IMR-90 (cell line): ENCODE measurements around the gene GABARAPL2. TPM values are rescaled to one million over a fixed set of nuclear protein-coding genes. Genes with fewer than 3 reads are reported as not detected.

ENCODE experiments used
- ATAC-seq: fragments of 200-7000 bp; cut with Tn5 transposase; 2 replicates; pipeline ENCODE4 v1.9.1; 2020; ENCODE audit warnings: low read depth, mild to moderate bottlenecking, moderate library complexity
- BruUV-seq: library from RNA; stranded (reverse); fragments of 400-500 nt; replicated peaks from 2 replicates; lab custom pipeline; 2021; lab: Mats Ljungman, UMichigan
- CTCF ChIA-PET: fragments of 300-600 bp; formaldehyde crosslinking; extraction: SDS; loops from one replicate; lab custom pipeline; 2021; ENCODE audit warnings: antibody characterized with exemption; lab: Yijun Ruan, JAX
- POLR2A ChIA-PET: fragments of 300-600 bp; sonication (Branson Sonifier 250); formaldehyde crosslinking; loops from one replicate; lab custom pipeline; 2022; ENCODE audit warnings: antibody characterized with exemption; ENCODE audit not compliant: unreplicated experiment; lab: Charles Lee
- DNase-seq: peaks from one replicate; pipeline ENCODE4 v3.0.0; 2013
- H2AFZ ChIP-seq: replicated peaks from 2 replicates; pipeline ENCODE3; 2013; ENCODE audit warnings: low read length, mild to moderate bottlenecking; ENCODE audit not compliant: poor library complexity
- H2AK5ac ChIP-seq: 2 replicates; pipeline ENCODE4 v1.6.1; 2013; ENCODE audit warnings: low read depth, low read length, inconsistent platforms
- H2AK9ac ChIP-seq: replicated peaks from 2 replicates; pipeline ENCODE3; 2013; ENCODE audit warnings: mild to moderate bottlenecking, low read depth, low read length, moderate library complexity; ENCODE audit not compliant: poor library complexity
- H2BK120ac ChIP-seq: 2 replicates; pipeline ENCODE4 v1.6.1; 2013; ENCODE audit warnings: low read depth, low read length, inconsistent platforms
- H2BK15ac ChIP-seq: 3 replicates; pipeline ENCODE4 v1.6.1; 2013; ENCODE audit warnings: low read depth, low read length, inconsistent platforms
- H2BK20ac ChIP-seq: 2 replicates; pipeline ENCODE4 v1.6.1; 2013; ENCODE audit warnings: low read depth, mild to moderate bottlenecking, inconsistent platforms, low read length, moderate library complexity
- H2BK5ac ChIP-seq: 2 replicates; pipeline ENCODE4 v1.6.1; 2013; ENCODE audit warnings: mild to moderate bottlenecking, low read depth, low read length, inconsistent platforms; ENCODE audit not compliant: poor library complexity, severe bottlenecking
- H3K14ac ChIP-seq: replicated peaks from 2 replicates; pipeline ENCODE4 v1.6.1; 2013; ENCODE audit warnings: low read depth, low read length, inconsistent platforms
- H3K18ac ChIP-seq: 2 replicates; pipeline ENCODE4 v1.6.1; 2013; ENCODE audit warnings: low read depth, low read length, control low read depth
- H3K23ac ChIP-seq: 2 replicates; pipeline ENCODE4 v1.6.1; 2013; ENCODE audit warnings: low read depth, low read length, inconsistent platforms
- H3K27ac ChIP-seq: 2 replicates; pipeline ENCODE4 v1.5.1; 2013; ENCODE audit warnings: mild to moderate bottlenecking, control low read depth, low read length; ENCODE audit not compliant: insufficient read depth
- H3K27me3 ChIP-seq: 2 replicates; pipeline ENCODE4 v1.6.1; 2013; ENCODE audit warnings: low read length; ENCODE audit not compliant: control insufficient read depth, insufficient read depth
- H3K36me3 ChIP-seq: 2 replicates; pipeline ENCODE4 v1.6.1; 2013; ENCODE audit warnings: low read length, mixed read lengths; ENCODE audit not compliant: control insufficient read depth, insufficient read depth
- H3K4ac ChIP-seq: 2 replicates; pipeline ENCODE4 v1.6.1; 2013; ENCODE audit warnings: low read depth, low read length, inconsistent platforms
- H3K4me1 ChIP-seq: 2 replicates; pipeline ENCODE4 v1.6.1; 2013; ENCODE audit warnings: low read length, mixed read lengths; ENCODE audit not compliant: control insufficient read depth, insufficient read depth
- H3K4me2 ChIP-seq: 2 replicates; pipeline ENCODE4 v1.6.1; 2013; ENCODE audit warnings: low read depth, mild to moderate bottlenecking, control low read depth, low read length, moderate library complexity
- H3K4me3 ChIP-seq: 2 replicates; pipeline ENCODE4 v1.5.1; 2013; ENCODE audit warnings: low read depth, mild to moderate bottlenecking, control low read depth, low read length, moderate library complexity; ENCODE audit not compliant: insufficient read depth
- H3K56ac ChIP-seq: 2 replicates; pipeline ENCODE4 v1.6.1; 2013; ENCODE audit warnings: low read length, inconsistent platforms; ENCODE audit not compliant: insufficient read depth; ENCODE audit errors: extremely low read depth
- H3K79me1 ChIP-seq, 2 experiments: 2 replicates each; pipeline ENCODE4 v1.6.1; 2013; ENCODE audit warnings: low read length in 2 of 2, inconsistent platforms in 1 of 2, low read depth in 1 of 2
- H3K9ac ChIP-seq: 2 replicates; pipeline ENCODE4 v1.6.1; 2013; ENCODE audit warnings: low read depth, low read length, control low read depth
- H3K9me1 ChIP-seq: 2 replicates; pipeline ENCODE4 v1.6.1; 2013; ENCODE audit warnings: low read length, inconsistent platforms; ENCODE audit not compliant: insufficient read depth
- H3K9me3 ChIP-seq: 2 replicates; pipeline ENCODE4 v1.6.1; 2013; ENCODE audit warnings: low read length; ENCODE audit not compliant: control insufficient read depth, insufficient read depth
- H4K20me1 ChIP-seq: 2 replicates; pipeline ENCODE4 v1.6.1; 2013; ENCODE audit warnings: low read length, inconsistent platforms; ENCODE audit not compliant: insufficient read depth
- H4K5ac ChIP-seq: 2 replicates; pipeline ENCODE4 v1.6.1; 2013; ENCODE audit warnings: mild to moderate bottlenecking, low read depth, low read length, control low read depth
- H4K8ac ChIP-seq, 2 experiments: 2 replicates each; pipeline ENCODE4 v1.6.1; 2013; ENCODE audit warnings: low read depth in 2 of 2, low read length in 2 of 2, control low read depth in 1 of 2, inconsistent platforms in 1 of 2
- H4K91ac ChIP-seq: 2 replicates; pipeline ENCODE4 v1.6.1; 2013; ENCODE audit warnings: low read depth, low read length, inconsistent platforms; ENCODE audit not compliant: insufficient read depth
- FOS ChIP-seq: fragments of 150-350 bp; IDR thresholded peaks from 2 replicates; pipeline ENCODE4 v1.6.1; 2016; ENCODE audit warnings: low read depth, low read length
- MAFK ChIP-seq: IDR thresholded peaks from 2 replicates; pipeline ENCODE4 v1.6.1; 2012; ENCODE audit warnings: low read depth, low read length, improper control_type of control experiment
- MAZ ChIP-seq: IDR thresholded peaks from 2 replicates; pipeline ENCODE4 v1.6.1; 2012; ENCODE audit warnings: low read depth, mild to moderate bottlenecking, low read length, improper control_type of control experiment, moderate library complexity, borderline replicate concordance
- RAD21 ChIP-seq: IDR thresholded peaks from 2 replicates; pipeline ENCODE4 v1.6.1; 2012; ENCODE audit warnings: low read length, improper control_type of control experiment
- RFX5 ChIP-seq: IDR thresholded peaks from 2 replicates; pipeline ENCODE4 v1.8.0; 2012; ENCODE audit warnings: low read depth, mild to moderate bottlenecking, low read length, moderate library complexity
- SMC3 ChIP-seq: fragments of 150-350 bp; IDR thresholded peaks from 2 replicates; pipeline ENCODE4 v1.6.1; 2016; ENCODE audit warnings: low read depth, mild to moderate bottlenecking, antibody characterized with exemption, low read length, moderate library complexity
- WGBS, 2 experiments: methylation state at CpG; one replicate each; pipeline versions ENCODE4 v1.1.5 to v1.1.7; 2013; ENCODE audit warnings: missing lambda C conversion rate in 2 of 2; ENCODE audit not compliant: insufficient read length in 1 of 2; ENCODE audit errors: extremely low coverage in 2 of 2; 5-methylcytosine and 5-hydroxymethylcytosine counted together
- dilution Hi-C: fragments of 300-500 bp; cut with HindIII; formaldehyde crosslinking; loops from one replicate; pipeline ENCODE4 v1.14.3; 2018; ENCODE audit warnings: low sequenced_read_pairs; ENCODE audit not compliant: unreplicated experiment
- in situ Hi-C: fragments of 300-500 bp; cut with MboI; formaldehyde crosslinking; loops from 3 replicates; pipeline ENCODE4 v1.14.3; 2019; ENCODE audit warnings: low sequenced_read_pairs, inconsistent platforms, mixed read lengths
- intact Hi-C: fragments of 100-400 bp; cut with micrococcal nuclease; formaldehyde crosslinking; loops from 2 replicates; pipeline ENCODE4 v1.10.0; 2022
- polyA plus RNA-seq, 3 experiments: library from polyadenylated mRNA; depleted of rRNA; stranded (reverse); fragments of >200 nt; gene quantifications; 2 replicates each; pipeline ENCODE4 v1.2.3, GENCODE V29; 2012; ENCODE audit warnings: low replicate concordance in 1 of 3
- total RNA-seq: library from RNA; depleted of rRNA; stranded (reverse); fragments of >200 nt; gene quantifications from 2 replicates; pipeline ENCODE4 v1.2.3, GENCODE V29; 2012
- TF ChIP-seq, protein P1 (sequence below): conservative IDR thresholded peaks from 2 replicates; pipeline ENCODE4 v1.5.1; 2012; ENCODE audit warnings: mild to moderate bottlenecking, low read depth, low read length, improper control_type of control experiment

GABARAPL2 gene
- total and polyA plus RNA-seq, 2 of the 4 experiments (the other 2 are of a cell fraction) = 33.3 to 65.9 TPM

DNA sequence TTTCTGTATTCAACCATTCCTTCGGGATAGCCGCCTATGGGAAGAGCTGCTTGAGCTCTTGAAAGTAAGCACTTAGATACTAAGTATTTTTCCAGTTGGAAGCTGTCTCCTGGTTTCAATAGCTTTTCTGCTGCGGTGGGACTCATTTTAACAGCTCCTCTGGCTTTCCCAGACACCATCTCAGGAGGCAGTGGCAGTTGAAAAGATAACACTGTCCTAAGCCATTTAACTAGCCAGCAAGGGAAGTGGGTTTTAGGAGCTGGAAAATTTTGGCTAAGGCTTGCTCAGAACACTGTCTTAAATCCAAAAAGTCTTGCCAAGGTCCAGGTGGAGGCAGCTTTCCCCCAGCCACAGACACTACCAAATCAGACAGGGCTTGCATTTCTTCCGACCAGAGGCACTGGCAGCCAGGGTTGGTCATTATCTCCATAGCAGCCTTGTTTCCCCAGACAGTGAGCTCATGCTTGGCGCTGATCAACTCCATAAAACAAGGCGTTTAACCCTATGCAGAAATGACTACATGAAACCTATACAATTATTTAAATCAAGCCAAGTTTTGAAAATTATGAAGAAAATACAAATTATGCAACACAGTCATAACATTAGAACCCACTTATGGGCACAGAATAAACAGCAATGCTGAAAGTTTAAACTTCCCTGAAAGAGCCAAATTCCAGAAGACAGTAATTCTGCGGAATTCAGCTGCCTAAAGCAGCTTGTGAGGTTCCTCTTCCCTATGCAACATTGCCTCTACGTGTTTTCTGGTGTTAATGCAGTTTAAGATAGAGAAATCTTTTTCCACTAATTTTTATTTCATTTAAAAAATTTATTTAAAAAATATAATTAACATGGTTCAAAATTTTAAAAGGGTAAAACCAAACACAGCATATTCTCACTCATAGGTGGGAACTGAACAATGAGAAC is 25.0 kb downstream of the GABARAPL2 start:
- Histone ChIP-seq H3K14ac (no peak overlapping the region), H4K8ac (no peak overlapping the region), H2BK120ac (no peak overlapping the region), H3K27ac (peak overlapping the region; percentile 16; the same call in 1 of the 2 replicates), H2BK5ac (no peak overlapping the region), H3K18ac (no peak overlapping the region), H3K36me3 (peaks cover 2% of the 10 kb centered on the region; the same call in 1 of the 2 replicates), H3K23ac (no peak overlapping the region), H3K9ac (no peak overlapping the region; the same call in 1 of the 2 replicates), H2AK5ac (no peak overlapping the region), H4K91ac (no peak overlapping the region), H2AK9ac (no peak overlapping the region), H3K4me1 (peaks cover 6% of the 10 kb centered on the region), H3K9me3 (no peaks in the 10 kb centered on the region), H2AFZ (no peak overlapping the region), H2BK15ac (no peak overlapping the region), H4K20me1 (no peaks in the 10 kb centered on the region), H3K4ac (no peak overlapping the region), H2BK20ac (no peak overlapping the region), H3K9me1 (peaks cover 6% of the 10 kb centered on the region; the same call in 1 of the 2 replicates), H3K4me2 (peak overlapping the region; percentile 4), H3K27me3 (no peaks in the 10 kb centered on the region), H3K56ac (no peak overlapping the region), H4K5ac (no peak overlapping the region), H3K79me1 (peaks cover 0 to 5% of the 10 kb centered on the region in 2 experiments; a peak in 1 of 4 replicates), H3K4me3 (no peak overlapping the region)
- DNase-seq (peak; percentile 84), ATAC-seq (peak; percentile 88)
- WGBS, 2 experiments = 0% methylated on average over 1 of the region's 8 CpGs; no CpG with 5 or more reads in 1 of the 2 experiments
- ChIA-PET CTCF (interaction anchor here (0.6 to 1.3 kb wide), 8 partner anchors 38 to 1095 kb away, joined by 3 to 6 read pairs (median 3); no protein-coding TSS in a partner anchor), POLR2A (interaction anchor here (0.5 to 0.7 kb wide), 2 partner anchors 12 to 78 kb away, joined by 3 read pairs; no protein-coding TSS in a partner anchor)
- TF ChIP-seq RFX5 = no peak
- no peak for TF ChIP-seq MAFK
- TF ChIP-seq MAZ = no peak
- peak; percentile 31; the same call in 1 of the 2 replicates for TF ChIP-seq SMC3
- TF ChIP-seq RAD21 = peak; percentile 62
- TF ChIP-seq FOS = 0 out of 2 replicates have a peak, but pooled peaks have one; percentile 12
- TF ChIP-seq, protein P1, sequence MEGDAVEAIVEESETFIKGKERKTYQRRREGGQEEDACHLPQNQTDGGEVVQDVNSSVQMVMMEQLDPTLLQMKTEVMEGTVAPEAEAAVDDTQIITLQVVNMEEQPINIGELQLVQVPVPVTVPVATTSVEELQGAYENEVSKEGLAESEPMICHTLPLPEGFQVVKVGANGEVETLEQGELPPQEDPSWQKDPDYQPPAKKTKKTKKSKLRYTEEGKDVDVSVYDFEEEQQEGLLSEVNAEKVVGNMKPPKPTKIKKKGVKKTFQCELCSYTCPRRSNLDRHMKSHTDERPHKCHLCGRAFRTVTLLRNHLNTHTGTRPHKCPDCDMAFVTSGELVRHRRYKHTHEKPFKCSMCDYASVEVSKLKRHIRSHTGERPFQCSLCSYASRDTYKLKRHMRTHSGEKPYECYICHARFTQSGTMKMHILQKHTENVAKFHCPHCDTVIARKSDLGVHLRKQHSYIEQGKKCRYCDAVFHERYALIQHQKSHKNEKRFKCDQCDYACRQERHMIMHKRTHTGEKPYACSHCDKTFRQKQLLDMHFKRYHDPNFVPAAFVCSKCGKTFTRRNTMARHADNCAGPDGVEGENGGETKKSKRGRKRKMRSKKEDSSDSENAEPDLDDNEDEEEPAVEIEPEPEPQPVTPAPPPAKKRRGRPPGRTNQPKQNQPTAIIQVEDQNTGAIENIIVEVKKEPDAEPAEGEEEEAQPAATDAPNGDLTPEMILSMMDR = peak; percentile 52
- intact Hi-C loops = loop anchor here (1.0 kb wide), 2 partner anchors 120 to 392 kb away; no protein-coding TSS in a partner anchor
- dilution Hi-C loops = no loop called here
- BruUV-seq = no TSS peak
- in situ Hi-C loops = loop anchor here (25.0 kb wide), 1 partner anchor 379 kb away; the partner anchor contains the start of genes CTRB1 and CTRB2
